Ishikawa (cell line): Measurements from ENCODE around the gene TYSND1.

Source experiments
- CEBPB ChIP-seq: IDR thresholded peaks from 2 replicates; pipeline ENCODE4 v1.6.1; 2012
- CREB1 ChIP-seq: IDR thresholded peaks from 2 replicates; pipeline ENCODE4 v1.6.1; 2012; ENCODE audit warnings: low read depth
- EGR1 ChIP-seq: IDR thresholded peaks from 2 replicates; pipeline ENCODE4 v1.6.1; 2012
- EP300 ChIP-seq: IDR thresholded peaks from 2 replicates; pipeline ENCODE4 v1.6.1; 2012; ENCODE audit warnings: borderline replicate concordance
- FOXM1 ChIP-seq: IDR thresholded peaks from 2 replicates; pipeline ENCODE4 v1.6.1; 2012; ENCODE audit warnings: low read depth, borderline replicate concordance
- NFIC ChIP-seq: IDR thresholded peaks from 2 replicates; pipeline ENCODE4 v1.6.1; 2012
- RAD21 ChIP-seq: IDR thresholded peaks from 2 replicates; pipeline ENCODE4 v1.6.1; 2012; ENCODE audit warnings: low read depth
- TAF1 ChIP-seq: IDR thresholded peaks from 2 replicates; pipeline ENCODE4 v1.6.1; 2012; ENCODE audit warnings: low read depth, mild to moderate bottlenecking
- TCF12 ChIP-seq: IDR thresholded peaks from 2 replicates; pipeline ENCODE4 v1.6.1; 2012; ENCODE audit warnings: low read depth
- TEAD4 ChIP-seq: IDR thresholded peaks from 2 replicates; pipeline ENCODE4 v1.6.1; 2012
- YY1 ChIP-seq: IDR thresholded peaks from 2 replicates; pipeline ENCODE4 v1.6.1; 2012; ENCODE audit warnings: low read depth
- ZBTB7A ChIP-seq: IDR thresholded peaks from 2 replicates; pipeline ENCODE4 v1.6.1; 2012; ENCODE audit warnings: low read depth
- TF ChIP-seq, protein P1 (sequence below): IDR thresholded peaks from 2 replicates; pipeline ENCODE4 v1.6.1; 2012; ENCODE audit warnings: low read depth, mild to moderate bottlenecking
- TF ChIP-seq, protein P2 (sequence below): IDR thresholded peaks from 2 replicates; pipeline ENCODE4 v1.6.1; 2012
- TF ChIP-seq, protein P3 (sequence below): IDR thresholded peaks from 2 replicates; pipeline ENCODE4 v1.6.1; 2012

TYSND1 gene

DNA sequence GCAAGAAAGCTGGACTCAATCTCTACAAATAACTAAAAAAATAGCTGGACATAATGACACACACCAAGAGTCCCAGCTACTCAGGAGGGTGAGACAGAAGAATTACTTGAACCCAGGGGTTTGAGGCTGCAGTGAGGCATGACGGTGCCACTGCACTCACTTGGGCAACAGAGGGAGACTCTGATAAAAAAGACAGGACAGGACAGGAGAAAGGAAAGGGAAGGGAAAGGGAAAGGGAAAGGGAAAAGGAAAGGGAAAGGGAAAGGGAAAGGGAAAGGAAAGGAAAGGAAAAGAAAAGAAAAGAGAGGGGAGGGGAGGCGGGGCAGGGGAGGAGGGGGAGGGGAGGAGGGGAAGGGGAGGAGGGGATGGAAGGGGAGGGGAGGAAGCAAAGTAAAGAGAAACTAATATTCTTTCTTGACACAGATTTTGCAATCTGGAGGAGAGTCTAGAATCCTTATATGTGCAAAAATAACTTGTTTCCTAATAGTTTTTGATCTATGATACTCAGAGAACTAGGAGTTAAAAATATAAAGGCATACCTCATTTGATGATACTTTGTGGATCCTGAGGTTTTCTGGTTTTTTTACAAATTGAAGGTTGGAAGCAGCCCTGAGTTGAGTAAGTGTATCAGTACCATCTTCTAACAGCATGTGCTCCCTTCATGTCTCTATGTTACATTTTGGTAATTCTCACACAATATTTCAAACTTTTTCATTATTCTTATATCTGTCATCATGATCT is 15.8 kb upstream of the TYSND1 start:
- no peak for TF ChIP-seq CEBPB
- TF ChIP-seq RAD21, result no peak
- no peak for TF ChIP-seq TEAD4
- TF ChIP-seq YY1, result no peak
- TF ChIP-seq CREB1, result no peak

DNA sequence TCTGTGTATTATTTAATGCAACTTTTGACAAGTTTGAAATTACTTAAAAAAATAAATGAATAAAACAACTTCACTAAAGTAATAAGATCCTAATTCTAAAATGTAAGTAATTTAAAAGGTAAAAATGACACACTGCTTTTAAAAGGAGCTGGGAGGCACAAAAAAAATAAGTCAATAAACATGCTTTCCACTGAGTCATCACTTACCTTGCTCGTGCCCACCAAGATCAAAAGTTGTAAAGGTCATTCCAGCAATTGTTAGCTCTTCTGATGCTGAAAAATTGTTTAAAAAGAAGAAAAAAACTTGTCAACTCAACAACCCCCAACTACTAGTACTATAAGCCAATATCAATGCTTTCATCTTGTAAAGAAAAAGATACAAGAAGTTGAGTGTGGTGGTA is 14.3 kb upstream of the TYSND1 start:
- TF ChIP-seq TEAD4 (no peak), TAF1 (no peak), EGR1 (no peak), TCF12 (no peak), ZBTB7A (no peak), NFIC (no peak), RAD21 (no peak), YY1 (no peak), EP300 (no peak), CEBPB (no peak), FOXM1 (no peak), CREB1 (no peak)
- TF ChIP-seq, protein P1, sequence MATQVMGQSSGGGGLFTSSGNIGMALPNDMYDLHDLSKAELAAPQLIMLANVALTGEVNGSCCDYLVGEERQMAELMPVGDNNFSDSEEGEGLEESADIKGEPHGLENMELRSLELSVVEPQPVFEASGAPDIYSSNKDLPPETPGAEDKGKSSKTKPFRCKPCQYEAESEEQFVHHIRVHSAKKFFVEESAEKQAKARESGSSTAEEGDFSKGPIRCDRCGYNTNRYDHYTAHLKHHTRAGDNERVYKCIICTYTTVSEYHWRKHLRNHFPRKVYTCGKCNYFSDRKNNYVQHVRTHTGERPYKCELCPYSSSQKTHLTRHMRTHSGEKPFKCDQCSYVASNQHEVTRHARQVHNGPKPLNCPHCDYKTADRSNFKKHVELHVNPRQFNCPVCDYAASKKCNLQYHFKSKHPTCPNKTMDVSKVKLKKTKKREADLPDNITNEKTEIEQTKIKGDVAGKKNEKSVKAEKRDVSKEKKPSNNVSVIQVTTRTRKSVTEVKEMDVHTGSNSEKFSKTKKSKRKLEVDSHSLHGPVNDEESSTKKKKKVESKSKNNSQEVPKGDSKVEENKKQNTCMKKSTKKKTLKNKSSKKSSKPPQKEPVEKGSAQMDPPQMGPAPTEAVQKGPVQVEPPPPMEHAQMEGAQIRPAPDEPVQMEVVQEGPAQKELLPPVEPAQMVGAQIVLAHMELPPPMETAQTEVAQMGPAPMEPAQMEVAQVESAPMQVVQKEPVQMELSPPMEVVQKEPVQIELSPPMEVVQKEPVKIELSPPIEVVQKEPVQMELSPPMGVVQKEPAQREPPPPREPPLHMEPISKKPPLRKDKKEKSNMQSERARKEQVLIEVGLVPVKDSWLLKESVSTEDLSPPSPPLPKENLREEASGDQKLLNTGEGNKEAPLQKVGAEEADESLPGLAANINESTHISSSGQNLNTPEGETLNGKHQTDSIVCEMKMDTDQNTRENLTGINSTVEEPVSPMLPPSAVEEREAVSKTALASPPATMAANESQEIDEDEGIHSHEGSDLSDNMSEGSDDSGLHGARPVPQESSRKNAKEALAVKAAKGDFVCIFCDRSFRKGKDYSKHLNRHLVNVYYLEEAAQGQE, result no peak
- TF ChIP-seq, protein P2, sequence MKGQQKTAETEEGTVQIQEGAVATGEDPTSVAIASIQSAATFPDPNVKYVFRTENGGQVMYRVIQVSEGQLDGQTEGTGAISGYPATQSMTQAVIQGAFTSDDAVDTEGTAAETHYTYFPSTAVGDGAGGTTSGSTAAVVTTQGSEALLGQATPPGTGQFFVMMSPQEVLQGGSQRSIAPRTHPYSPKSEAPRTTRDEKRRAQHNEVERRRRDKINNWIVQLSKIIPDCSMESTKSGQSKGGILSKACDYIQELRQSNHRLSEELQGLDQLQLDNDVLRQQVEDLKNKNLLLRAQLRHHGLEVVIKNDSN, result no peak
- TF ChIP-seq, protein P3, sequence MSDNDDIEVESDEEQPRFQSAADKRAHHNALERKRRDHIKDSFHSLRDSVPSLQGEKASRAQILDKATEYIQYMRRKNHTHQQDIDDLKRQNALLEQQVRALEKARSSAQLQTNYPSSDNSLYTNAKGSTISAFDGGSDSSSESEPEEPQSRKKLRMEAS, result no peak

DNA sequence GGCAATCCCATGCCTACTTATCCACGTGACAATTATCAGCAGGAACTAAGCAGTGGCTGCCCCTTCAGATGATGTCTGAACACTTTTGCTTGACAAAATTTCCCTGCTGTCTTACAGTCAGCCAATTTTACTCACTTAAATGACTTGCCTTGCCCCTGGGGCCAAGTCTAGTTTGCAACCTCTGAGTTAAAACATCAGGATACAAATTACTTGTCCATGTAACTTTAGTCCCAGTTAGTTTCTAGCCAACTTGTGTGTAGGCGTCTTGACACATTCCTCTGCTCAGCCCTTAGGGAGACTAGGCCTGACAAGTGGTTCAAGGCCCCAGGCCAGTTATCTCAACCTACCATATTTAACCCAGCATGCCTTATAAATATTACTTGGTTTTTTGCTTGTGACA is 11.6 kb upstream of the TYSND1 start:
- no peak for TF ChIP-seq RAD21
- no peak for TF ChIP-seq TAF1

DNA sequence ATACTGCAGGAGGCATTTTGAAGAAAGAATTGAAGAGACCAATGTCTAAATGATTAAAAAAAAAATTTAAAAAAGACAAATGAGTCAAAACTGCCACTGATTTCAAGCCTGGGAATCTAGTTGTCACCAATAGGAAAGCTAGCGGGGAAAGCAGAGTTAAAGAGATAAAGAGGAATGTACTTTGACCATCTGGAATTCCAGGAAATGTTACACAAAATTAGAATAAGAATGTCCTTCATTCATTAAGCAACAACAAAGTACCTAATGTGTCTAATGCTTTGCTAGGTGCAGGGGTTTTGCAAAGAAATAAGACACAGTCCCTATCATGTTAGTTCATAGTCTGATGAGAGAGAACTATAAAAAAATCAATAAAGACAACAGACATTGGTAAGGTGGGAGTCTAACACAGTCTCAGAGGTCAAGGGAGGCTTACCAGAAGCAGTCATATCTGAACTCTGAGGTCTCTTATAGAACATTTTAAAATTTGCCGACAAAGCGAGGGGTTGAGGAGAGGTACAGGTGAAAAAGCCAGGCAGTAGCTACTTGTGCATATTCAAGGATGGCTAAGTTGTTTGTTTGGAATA is 8.8 kb upstream of the TYSND1 start:
- TF ChIP-seq TEAD4 (no peak), RAD21 (no peak), ZBTB7A (no peak), TCF12 (no peak), EP300 (no peak), EGR1 (no peak)

DNA sequence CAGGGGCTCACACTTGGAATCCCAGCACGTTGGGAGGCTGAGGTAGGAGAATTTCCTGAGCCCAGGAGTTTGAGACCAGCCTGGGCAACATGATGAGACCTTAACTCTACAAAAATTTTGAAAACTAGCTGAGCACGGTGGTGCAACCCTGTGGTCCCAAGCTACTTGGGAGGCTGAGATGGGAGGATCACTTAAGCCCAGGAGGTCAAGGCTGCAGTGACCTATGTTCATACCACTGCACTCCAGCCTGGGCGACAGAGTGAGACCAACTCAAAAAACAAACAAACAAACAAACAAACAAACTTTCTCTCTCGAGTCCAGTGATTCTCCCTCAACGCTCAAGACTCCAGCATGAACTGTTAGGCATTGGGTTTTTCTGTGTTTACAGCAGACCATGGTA is 2.0 kb upstream of the TYSND1 start:
- TF ChIP-seq RAD21 (no peak), ZBTB7A (no peak), CEBPB (no peak), TAF1 (no peak), NFIC (no peak), EGR1 (no peak), CREB1 (no peak)
- TF ChIP-seq, protein P1, result no peak
- TF ChIP-seq, protein P2, result no peak

DNA sequence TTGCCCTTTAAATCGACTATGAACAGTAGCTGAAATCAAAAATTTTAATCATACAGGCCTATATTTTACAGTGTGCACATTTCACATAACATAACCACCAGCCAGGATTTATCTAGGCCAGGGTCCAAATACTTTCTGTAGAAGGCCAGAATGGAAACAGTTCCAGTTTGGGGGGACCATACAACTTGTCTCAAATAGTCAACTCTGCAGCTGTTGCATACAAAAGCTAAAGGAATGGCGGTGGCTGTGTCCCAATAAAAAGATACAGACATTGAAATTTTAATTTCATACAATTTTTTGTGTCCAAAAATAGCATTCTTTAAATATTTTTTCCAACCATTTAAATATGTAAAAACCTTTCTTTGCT is 742 bp upstream of the TYSND1 start:
- TF ChIP-seq ZBTB7A (no peak), EP300 (no peak), TAF1 (no peak), EGR1 (no peak), CREB1 (no peak), YY1 (no peak), RAD21 (no peak), FOXM1 (no peak)
- TF ChIP-seq, protein P2, result no peak
